Right lobe of liver (tissue), 6 donors: ENCODE data around the gene FAM167B. TPM values are rescaled to one million over a fixed set of nuclear protein-coding genes. Genes with fewer than 3 reads are reported as not detected.
A peak's percentile ranks its signal among the peaks of the same experiment; 100 is the strongest.

Experiments used
- ATAC-seq, 4 donors: fragments of 200-7000 bp; cut with Tn5 transposase; one replicate each; pipeline ENCODE4 v1.9.1; 2020; ENCODE audit warnings: mild to moderate bottlenecking in 4 of 4, moderate library complexity in 4 of 4
- DNase-seq, 3 donors: peaks; one replicate each; pipeline ENCODE4 v3.0.0-alpha.2; 2020
- H3K27ac ChIP-seq, 3 donors: fragments of 200-600 bp; one replicate each; pipeline ENCODE4 v1.8.0; 2022
- H3K27me3 ChIP-seq, 2 donors: fragments of 200-600 bp; one replicate each; pipeline ENCODE4 v1.8.0; 2022
- H3K36me3 ChIP-seq, 4 donors: fragments of 200-600 bp; sonication (generic) in 1 of 4; one replicate each; pipeline versions ENCODE4 v1.5.1 to v1.8.0; 2017 to 2022; ENCODE audit warnings: control low read depth in 1 of 4
- H3K4me1 ChIP-seq, 4 donors: fragments of 200-600 bp; sonication (generic) in 1 of 4; one replicate each; pipeline versions ENCODE4 v1.5.1 to v1.8.0; 2017 to 2022; ENCODE audit warnings: control low read depth in 1 of 4
- H3K4me3 ChIP-seq, 3 donors: fragments of 200-600 bp; one replicate each; pipeline ENCODE4 v1.8.0; 2022
- H3K9me3 ChIP-seq, 4 donors: fragments of 200-600 bp; sonication (generic) in 1 of 4; one replicate each; pipeline versions ENCODE4 v1.5.1 to v1.8.0; 2017 to 2022; ENCODE audit warnings: control low read depth in 1 of 4
- POLR2A ChIP-seq: fragments of 450-650 bp; IDR thresholded peaks from one replicate; pipeline ENCODE4 v1.6.1; 2017; ENCODE audit warnings: antibody characterized with exemption, mild to moderate bottlenecking
- WGBS: methylation state at CpG from one replicate; pipeline ENCODE4 v1.1.6; 2018; ENCODE audit warnings: low coverage, low lambda C conversion rate; ENCODE audit not compliant: insufficient coverage; ENCODE audit errors: missing lambda C conversion rate; 5-methylcytosine and 5-hydroxymethylcytosine counted together
- intact Hi-C, 2 donors: fragments of 100-400 bp; cut with DNase I; formaldehyde crosslinking; loops; one replicate each; pipeline versions ENCODE4 v1.11.2 to v1.14.1; 2022
- total RNA-seq, 6 experiments: library from RNA; depleted of rRNA in 2 of 6; stranded (reverse); fragments of >200 nt in 2 of 6; fragmentation: NEBNext Ultra II Directional in 3 of 6; extraction: Animal tissue kit (Norgen Biotek cat#: 25700) in 3 of 6; gene quantifications; one replicate each; pipeline versions ENCODE4 v1.1.0 to v1.2.4, GENCODE V29; 2016 to 2023
- TF ChIP-seq, protein P1 (sequence below), 4 donors: fragments of 200-600 bp in 3 of 4; fragments of 450-650 bp in 1 of 4; IDR thresholded peaks; one replicate each; pipeline versions ENCODE4 v1.5.1 to v1.8.0; 2016 to 2022; ENCODE audit warnings: antibody characterized with exemption in 4 of 4, mild to moderate bottlenecking in 2 of 4
- donor health status: DM: no; HTN: yes; CAD: no.
- donor health status: DM: no; HTN: no; CAD: no.
- donor health status: DM: no; HTN: no; CAD: no.
- donor health status: DM: no; HTN: yes; CAD: no.
- donor health status: DM: no; HTN: yes; CAD: no.

Gene FAM167B
- total RNA-seq, 6 experiments from 2014 or later, result 1.3 to 9.4 (median 5.2) TPM

GRCh38 chr1:32272557-32273390 is 25.8 kb downstream of the FAM167B start:
- Histone ChIP-seq H3K4me3 (no peak overlapping the region), H3K36me3 (no peaks in the 10 kb centered on the region), H3K4me1 (no peaks in the 10 kb centered on the region), H3K27ac (no peak overlapping the region), H3K9me3 (no peaks in the 10 kb centered on the region), H3K27me3 (no peaks in the 10 kb centered on the region)
- DNase-seq, result no peak
- 81% methylated on average over 7 of the region's 7 CpGs for WGBS
- TF ChIP-seq, protein P1, sequence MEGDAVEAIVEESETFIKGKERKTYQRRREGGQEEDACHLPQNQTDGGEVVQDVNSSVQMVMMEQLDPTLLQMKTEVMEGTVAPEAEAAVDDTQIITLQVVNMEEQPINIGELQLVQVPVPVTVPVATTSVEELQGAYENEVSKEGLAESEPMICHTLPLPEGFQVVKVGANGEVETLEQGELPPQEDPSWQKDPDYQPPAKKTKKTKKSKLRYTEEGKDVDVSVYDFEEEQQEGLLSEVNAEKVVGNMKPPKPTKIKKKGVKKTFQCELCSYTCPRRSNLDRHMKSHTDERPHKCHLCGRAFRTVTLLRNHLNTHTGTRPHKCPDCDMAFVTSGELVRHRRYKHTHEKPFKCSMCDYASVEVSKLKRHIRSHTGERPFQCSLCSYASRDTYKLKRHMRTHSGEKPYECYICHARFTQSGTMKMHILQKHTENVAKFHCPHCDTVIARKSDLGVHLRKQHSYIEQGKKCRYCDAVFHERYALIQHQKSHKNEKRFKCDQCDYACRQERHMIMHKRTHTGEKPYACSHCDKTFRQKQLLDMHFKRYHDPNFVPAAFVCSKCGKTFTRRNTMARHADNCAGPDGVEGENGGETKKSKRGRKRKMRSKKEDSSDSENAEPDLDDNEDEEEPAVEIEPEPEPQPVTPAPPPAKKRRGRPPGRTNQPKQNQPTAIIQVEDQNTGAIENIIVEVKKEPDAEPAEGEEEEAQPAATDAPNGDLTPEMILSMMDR (IDR thresholded peaks at IDR 0.05), result no peak
- TF ChIP-seq POLR2A, result no peak
- ATAC-seq, result no peak
- intact Hi-C loops, result no loop called here

GRCh38 chr1:32273391-32274208 is 26.6 kb downstream of the FAM167B start:
- no peak overlapping the region for H3K27ac ChIP-seq
- no peaks in the 10 kb centered on the region for H3K27me3 ChIP-seq
- H3K36me3 ChIP-seq, result no peaks in the 10 kb centered on the region
- TF ChIP-seq POLR2A, result no peak
- TF ChIP-seq, protein P1 (IDR thresholded peaks at IDR 0.05), result no peak
- intact Hi-C loops, result no loop called here
- H3K9me3 ChIP-seq, result no peaks in the 10 kb centered on the region
- peak in 2 of 4 donors; percentile 23 to 34 for ATAC-seq
- no peaks in the 10 kb centered on the region for H3K4me1 ChIP-seq
- WGBS, result 46% methylated on average over 5 of the region's 10 CpGs
- H3K4me3 ChIP-seq, result no peak overlapping the region
- no peak for DNase-seq

GRCh38 chr1:32274646-32275340 is 27.8 kb downstream of the FAM167B start:
- no peaks in the 10 kb centered on the region for H3K27me3 ChIP-seq
- DNase-seq (no peak), ATAC-seq (no peak)
- H3K36me3 ChIP-seq, result no peaks in the 10 kb centered on the region
- H3K4me3 ChIP-seq, result no peak overlapping the region
- 70% methylated on average over 23 of the region's 31 CpGs for WGBS
- intact Hi-C loops, result no loop called here
- no peaks in the 10 kb centered on the region for H3K9me3 ChIP-seq
- H3K4me1 ChIP-seq, result no peaks in the 10 kb centered on the region
- no peak overlapping the region for H3K27ac ChIP-seq
- TF ChIP-seq POLR2A, result no peak
- TF ChIP-seq, protein P1 (IDR thresholded peaks at IDR 0.05), result no peak

DNA sequence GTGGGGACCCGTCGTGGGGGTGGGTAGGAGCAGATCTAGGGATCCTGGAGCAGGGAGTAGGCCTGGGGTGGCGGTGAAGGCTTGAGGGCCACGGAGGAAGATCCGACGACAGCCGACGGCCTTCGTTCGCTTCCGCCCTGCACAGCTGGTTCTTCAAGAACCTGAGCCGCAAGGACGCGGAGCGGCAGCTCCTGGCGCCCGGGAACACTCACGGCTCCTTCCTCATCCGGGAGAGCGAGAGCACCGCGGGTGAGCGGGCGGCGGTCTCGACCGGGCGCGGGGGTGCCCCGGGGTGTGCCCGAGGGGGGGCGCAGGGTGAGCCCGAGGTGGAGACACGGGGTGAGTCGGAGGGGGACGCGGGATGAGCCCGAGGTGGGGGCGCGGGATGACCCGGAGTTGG is 28.4 kb downstream of the FAM167B start:
- no peaks in the 10 kb centered on the region for H3K27me3 ChIP-seq
- H3K36me3 ChIP-seq, result no peaks in the 10 kb centered on the region
- DNase-seq, result no peak
- WGBS, result 18% methylated on average over 2 of the region's 41 CpGs
- no peak overlapping the region for H3K4me3 ChIP-seq
- no peaks in the 10 kb centered on the region for H3K9me3 ChIP-seq
- H3K4me1 ChIP-seq, result no peaks in the 10 kb centered on the region
- TF ChIP-seq, protein P1 (IDR thresholded peaks at IDR 0.05), result no peak
- TF ChIP-seq POLR2A, result no peak
- intact Hi-C loops, result no loop called here
- H3K27ac ChIP-seq, result no peak overlapping the region
- peak in 2 of 4 donors; percentile 12 to 18 for ATAC-seq
